OCI-LY7 (cell line): ENCODE results near the gene BPIFB1.

ENCODE experiments used
- EZH2phosphoT487 ChIP-seq: fragments of 200-600 bp; sonication (generic); IDR thresholded peaks from 2 replicates; pipeline ENCODE4 v1.6.1; 2018; ENCODE audit warnings: low read depth, borderline replicate concordance, mild to moderate bottlenecking, mixed run types, antibody characterized with exemption, low read length, moderate library complexity, mixed read lengths
- TF ChIP-seq, protein P1 (sequence below): fragments of 200-600 bp; sonication (generic); conservative IDR thresholded peaks from 2 replicates; pipeline ENCODE4 v1.5.1; 2014; ENCODE audit warnings: mild to moderate bottlenecking, antibody characterized with exemption, low read length, moderate library complexity, mixed read lengths

DNA sequence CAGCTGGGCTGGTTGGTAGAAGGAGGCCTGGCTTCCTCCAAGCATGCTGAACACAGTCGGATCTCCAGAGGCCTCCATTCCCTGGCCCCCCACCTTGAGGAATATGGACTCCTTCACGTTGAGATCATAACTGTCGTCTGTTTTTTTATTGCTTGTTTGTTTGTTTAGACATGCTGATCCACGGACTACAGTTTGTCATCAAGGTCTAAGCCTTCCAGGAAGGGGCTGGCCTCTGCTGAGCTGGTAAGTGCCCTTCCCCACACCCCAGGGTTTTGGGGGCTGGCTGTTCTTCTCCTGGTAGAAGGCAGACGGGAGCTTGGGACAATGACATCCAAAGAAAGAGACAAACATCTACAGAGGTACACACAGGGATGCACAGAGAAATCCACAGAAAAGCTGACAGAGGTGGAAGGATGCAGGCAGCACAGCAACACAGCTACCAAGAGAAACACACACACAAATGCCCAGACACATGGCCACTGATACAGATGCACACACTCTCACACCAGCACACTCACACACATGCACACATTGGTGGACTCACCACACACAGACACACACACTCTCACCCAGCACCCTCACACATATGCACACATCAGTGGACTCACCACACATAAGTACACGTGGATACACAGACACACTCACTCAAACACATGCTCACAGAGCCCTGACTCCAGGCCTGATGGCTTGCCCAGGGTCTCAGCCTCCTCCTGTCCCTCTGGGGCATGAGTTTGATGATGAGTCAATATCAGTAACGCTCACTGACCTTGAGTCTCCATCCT lies 40.5 kb upstream of the BPIFB1 start:
- TF ChIP-seq, protein P1, sequence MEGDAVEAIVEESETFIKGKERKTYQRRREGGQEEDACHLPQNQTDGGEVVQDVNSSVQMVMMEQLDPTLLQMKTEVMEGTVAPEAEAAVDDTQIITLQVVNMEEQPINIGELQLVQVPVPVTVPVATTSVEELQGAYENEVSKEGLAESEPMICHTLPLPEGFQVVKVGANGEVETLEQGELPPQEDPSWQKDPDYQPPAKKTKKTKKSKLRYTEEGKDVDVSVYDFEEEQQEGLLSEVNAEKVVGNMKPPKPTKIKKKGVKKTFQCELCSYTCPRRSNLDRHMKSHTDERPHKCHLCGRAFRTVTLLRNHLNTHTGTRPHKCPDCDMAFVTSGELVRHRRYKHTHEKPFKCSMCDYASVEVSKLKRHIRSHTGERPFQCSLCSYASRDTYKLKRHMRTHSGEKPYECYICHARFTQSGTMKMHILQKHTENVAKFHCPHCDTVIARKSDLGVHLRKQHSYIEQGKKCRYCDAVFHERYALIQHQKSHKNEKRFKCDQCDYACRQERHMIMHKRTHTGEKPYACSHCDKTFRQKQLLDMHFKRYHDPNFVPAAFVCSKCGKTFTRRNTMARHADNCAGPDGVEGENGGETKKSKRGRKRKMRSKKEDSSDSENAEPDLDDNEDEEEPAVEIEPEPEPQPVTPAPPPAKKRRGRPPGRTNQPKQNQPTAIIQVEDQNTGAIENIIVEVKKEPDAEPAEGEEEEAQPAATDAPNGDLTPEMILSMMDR = no peak
- TF ChIP-seq EZH2phosphoT487 = no peak
